ENCODE results near the gene PHF3.
"Not testable (repeated sequence)": the region's sequence is repeated elsewhere in the genome, so short reads cannot be mapped to it uniquely, and the experiment has no call there.

PHF3 gene

DNA sequence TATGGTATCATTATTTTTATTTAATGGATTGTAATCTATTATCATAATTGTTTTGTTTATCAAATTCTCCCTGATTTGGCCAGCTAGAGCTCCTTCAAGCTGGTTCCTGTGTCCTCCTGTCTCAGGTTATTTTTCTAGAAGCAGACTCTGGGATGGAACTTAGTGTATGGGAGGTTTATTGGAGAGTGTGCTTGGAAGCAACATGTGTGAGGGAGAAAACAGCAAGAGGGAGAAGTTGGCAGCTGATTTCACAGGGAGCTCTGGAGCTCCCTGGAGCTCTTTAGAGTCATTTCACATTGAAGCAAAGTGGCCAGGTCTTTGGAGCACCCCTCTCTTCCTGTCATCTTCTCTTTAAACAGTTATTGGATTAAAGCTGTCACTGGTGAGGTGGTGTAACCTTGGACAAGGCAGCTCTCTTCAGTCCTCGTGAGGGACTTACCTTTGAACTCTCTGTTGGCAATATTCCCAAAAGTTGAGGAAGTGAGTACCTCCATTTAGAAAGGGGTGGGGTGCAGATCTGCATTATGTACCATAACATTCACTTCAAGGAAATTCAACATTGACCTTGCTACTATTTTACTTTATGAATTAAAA, 103.6 kb downstream of the PHF3 start:
- H3K4me3 ChIP-seq (ENCODE audit: low read depth, low read length) = no peak overlapping the region
- DNase-seq (ENCODE audit: low read depth) = no peak
- TF ChIP-seq, protein P1, sequence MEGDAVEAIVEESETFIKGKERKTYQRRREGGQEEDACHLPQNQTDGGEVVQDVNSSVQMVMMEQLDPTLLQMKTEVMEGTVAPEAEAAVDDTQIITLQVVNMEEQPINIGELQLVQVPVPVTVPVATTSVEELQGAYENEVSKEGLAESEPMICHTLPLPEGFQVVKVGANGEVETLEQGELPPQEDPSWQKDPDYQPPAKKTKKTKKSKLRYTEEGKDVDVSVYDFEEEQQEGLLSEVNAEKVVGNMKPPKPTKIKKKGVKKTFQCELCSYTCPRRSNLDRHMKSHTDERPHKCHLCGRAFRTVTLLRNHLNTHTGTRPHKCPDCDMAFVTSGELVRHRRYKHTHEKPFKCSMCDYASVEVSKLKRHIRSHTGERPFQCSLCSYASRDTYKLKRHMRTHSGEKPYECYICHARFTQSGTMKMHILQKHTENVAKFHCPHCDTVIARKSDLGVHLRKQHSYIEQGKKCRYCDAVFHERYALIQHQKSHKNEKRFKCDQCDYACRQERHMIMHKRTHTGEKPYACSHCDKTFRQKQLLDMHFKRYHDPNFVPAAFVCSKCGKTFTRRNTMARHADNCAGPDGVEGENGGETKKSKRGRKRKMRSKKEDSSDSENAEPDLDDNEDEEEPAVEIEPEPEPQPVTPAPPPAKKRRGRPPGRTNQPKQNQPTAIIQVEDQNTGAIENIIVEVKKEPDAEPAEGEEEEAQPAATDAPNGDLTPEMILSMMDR (IDR thresholded peaks at IDR 0.05; ENCODE audit: insufficient read depth, low read depth, low read length, missing control alignments) = no peak

DNA sequence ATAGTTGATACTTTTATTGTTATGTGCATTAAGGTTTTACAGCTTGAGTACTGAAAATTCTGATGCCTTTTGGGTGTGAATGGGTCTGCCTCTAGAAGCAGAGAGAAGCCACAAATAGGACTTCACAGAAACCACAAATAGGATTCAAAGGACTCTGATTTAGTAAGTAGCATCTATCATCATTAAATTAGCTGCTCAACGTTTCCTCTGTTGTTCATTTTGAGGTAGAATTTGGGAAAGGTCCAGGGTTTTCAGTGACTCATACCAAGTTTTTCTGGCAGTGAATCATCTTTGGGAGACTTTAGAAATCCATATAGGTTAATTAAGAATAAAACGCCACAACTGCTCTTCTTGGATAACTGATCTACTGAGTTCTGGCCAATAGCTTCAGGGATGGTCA, 105.1 kb downstream of the PHF3 start:
- no peak for DNase-seq (ENCODE audit: low read depth)
- no peak overlapping the region for H3K4me3 ChIP-seq (ENCODE audit: low read depth, low read length)
- TF ChIP-seq, protein P1 (IDR thresholded peaks at IDR 0.05; ENCODE audit: insufficient read depth, low read depth, low read length, missing control alignments) = no peak

DNA sequence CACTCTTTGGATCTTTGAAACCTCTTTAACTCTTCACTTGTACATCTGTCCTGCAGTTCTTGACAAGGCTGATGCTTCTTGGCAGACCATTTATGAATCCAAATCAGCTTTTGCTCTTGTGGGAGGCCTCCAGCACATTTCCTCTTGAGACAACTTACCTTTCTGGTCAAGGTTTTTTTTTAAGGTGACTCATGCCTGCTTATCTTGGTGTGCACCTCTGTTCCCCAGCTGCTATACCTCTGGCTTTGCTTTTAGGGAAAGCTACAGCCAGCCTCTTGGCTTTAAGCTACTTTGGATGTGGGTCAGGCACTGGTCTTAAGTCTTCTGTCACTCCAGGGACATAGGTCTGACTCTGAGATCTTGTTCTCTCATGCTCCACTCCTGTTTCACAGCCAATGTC, 106.5 kb downstream of the PHF3 start:
- DNase-seq (ENCODE audit: low read depth) = no peak
- H3K4me3 ChIP-seq (ENCODE audit: low read depth, low read length) = no peak overlapping the region
- TF ChIP-seq, protein P1 (IDR thresholded peaks at IDR 0.05; ENCODE audit: insufficient read depth, low read depth, low read length, missing control alignments) = no peak

DNA sequence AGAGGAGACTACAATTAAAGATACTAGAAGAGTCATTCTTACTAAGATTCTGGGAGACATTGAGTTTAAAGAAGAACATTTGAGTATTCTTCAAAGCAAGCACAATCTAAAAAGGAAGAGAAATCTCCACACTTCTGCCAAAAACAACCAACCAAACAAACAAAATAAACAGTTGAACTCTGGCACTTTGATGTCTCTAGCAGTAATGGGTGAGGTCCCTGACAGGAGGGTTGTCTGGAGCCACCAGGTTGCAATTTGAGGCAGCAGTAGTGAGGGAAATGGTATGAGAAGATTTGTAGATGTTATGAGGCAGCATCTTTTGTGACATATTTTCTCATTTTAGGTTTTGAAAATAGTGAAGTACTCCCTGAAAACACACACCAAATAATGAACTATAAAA, 108.1 kb downstream of the PHF3 start:
- no peak overlapping the region for H3K4me3 ChIP-seq (ENCODE audit: low read depth, low read length)
- TF ChIP-seq, protein P1 (IDR thresholded peaks at IDR 0.05; ENCODE audit: insufficient read depth, low read depth, low read length, missing control alignments) = no peak
- DNase-seq (ENCODE audit: low read depth) = no peak

DNA sequence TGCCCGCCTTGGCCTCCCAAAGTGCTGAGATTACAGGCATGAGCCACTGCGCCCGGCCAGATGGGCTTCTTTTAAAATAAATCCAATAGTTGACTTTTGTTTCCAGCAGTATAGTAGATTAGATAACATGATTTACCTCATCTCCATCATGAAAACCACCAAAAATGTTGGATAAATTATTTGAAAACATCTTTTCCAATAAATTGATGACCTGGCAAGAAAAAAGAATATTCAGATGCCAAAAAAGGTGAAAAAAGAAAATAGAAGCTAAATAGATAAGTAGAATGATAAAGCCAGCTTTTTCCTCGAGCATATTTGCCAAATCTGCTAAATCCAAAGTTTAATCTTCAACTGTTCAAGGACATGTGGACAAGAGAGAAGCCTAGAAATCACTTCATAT, 109.2 kb downstream of the PHF3 start:
- TF ChIP-seq, protein P1 (IDR thresholded peaks at IDR 0.05; ENCODE audit: insufficient read depth, low read depth, low read length, missing control alignments) = no peak
- no peak overlapping the region for H3K4me3 ChIP-seq (ENCODE audit: low read depth, low read length)
- DNase-seq (ENCODE audit: low read depth) = no peak

DNA sequence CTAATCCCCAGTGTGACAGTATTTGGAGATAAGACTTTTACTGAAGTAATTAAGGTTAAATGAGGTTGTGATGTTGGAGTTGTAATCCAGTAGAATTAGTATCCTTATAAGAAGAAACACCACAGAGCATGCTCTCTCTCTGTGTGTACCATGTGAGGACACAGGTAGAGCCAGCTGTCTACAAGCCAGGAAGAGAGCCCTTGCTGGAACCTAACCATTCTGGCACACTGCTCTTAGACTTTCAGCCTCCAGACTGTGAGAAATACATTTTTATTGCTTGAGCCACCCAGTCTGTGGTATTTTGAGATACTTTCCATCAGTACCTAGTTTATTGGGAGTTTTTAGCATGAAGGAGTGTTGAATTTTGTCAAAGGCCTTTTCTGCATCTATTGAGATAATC, 110.2 kb downstream of the PHF3 start:
- TF ChIP-seq, protein P1 (IDR thresholded peaks at IDR 0.05; ENCODE audit: insufficient read depth, low read depth, low read length, missing control alignments) = no peak
- DNase-seq (ENCODE audit: low read depth) = no peak
- no peak overlapping the region for H3K4me3 ChIP-seq (ENCODE audit: low read depth, low read length)

DNA sequence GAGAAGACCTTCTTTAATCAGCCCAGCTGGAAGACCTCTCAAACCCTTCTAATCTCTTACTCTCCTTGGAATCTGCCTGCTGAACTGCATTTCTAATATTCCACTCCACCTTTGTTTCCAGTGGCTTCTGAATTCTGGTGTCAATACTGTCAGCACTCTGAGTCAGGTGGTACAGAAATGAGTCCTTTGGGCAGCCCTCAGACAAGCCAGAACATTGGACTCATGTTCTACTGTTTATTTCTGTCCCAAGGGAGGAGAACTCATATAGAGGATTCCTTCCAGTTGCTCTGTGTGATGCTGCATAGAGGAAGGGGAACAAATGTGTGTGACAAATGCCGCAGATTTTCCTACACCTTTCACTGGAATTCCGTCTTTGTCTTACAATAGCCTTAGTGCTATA, 114.8 kb downstream of the PHF3 start:
- TF ChIP-seq, protein P1 (IDR thresholded peaks at IDR 0.05; ENCODE audit: insufficient read depth, low read depth, low read length, missing control alignments) = no peak
- DNase-seq (ENCODE audit: low read depth) = no peak
- H3K4me3 ChIP-seq (ENCODE audit: low read depth, low read length) = no peak overlapping the region

DNA sequence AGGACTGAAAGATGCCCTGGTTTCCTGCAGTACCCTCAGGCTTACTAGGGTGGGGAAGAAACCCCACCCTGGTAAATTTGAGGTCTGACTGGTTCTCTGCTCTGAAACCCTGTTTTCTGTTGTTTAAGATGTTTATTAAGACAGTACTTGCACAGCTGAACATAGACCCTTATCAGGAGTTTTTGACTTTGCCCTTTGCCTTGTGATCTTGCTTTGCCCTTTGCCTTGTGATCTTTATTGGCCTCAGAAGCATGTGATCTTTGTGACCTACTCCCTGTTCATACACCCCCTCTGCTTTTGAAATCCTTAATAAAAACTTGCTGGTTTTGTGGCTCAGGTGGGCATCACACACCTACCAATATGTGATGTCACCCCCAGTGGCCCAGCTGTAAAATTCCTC, 121.7 kb downstream of the PHF3 start:
- DNase-seq (ENCODE audit: low read depth); H3K4me3 ChIP-seq (ENCODE audit: low read depth, low read length): not testable (repeated sequence)
